Measurements from ENCODE around the gene ATF1.

DNA sequence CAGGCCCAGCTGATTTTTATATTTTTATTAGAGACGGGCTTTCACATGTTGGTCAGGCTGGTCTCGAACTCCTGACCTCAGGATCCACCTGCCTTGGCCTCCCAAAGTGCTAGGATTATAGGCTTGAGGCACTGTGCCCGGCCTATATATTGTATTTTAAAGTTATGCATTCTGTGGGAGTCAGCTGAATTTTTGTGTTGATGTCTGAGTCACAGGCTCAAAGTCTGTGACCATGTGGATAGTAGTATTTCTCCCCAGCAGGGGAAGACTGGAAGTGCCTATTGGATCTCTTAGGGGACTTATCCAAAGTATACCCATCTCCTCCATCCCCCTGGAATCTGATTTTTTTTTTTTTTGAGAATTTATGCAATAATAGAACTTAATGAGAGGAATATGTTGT lies 43.8 kb upstream of the ATF1 start:
- TF ChIP-seq, protein P1, sequence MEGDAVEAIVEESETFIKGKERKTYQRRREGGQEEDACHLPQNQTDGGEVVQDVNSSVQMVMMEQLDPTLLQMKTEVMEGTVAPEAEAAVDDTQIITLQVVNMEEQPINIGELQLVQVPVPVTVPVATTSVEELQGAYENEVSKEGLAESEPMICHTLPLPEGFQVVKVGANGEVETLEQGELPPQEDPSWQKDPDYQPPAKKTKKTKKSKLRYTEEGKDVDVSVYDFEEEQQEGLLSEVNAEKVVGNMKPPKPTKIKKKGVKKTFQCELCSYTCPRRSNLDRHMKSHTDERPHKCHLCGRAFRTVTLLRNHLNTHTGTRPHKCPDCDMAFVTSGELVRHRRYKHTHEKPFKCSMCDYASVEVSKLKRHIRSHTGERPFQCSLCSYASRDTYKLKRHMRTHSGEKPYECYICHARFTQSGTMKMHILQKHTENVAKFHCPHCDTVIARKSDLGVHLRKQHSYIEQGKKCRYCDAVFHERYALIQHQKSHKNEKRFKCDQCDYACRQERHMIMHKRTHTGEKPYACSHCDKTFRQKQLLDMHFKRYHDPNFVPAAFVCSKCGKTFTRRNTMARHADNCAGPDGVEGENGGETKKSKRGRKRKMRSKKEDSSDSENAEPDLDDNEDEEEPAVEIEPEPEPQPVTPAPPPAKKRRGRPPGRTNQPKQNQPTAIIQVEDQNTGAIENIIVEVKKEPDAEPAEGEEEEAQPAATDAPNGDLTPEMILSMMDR (IDR thresholded peaks at IDR 0.05), result no peak
- no peak for TF ChIP-seq EZH2 (IDR thresholded peaks at IDR 0.05)

Data from neural progenitor cell (in vitro differentiated cells).